GM12801 (cell line): Measurements from ENCODE around the gene AFP.

Experiments used
- TF ChIP-seq, protein P1 (sequence below): IDR thresholded peaks from one replicate; pipeline ENCODE4 v1.5.1; 2011; ENCODE audit warnings: control low read depth; ENCODE audit not compliant: insufficient read length; ENCODE audit errors: extremely low read depth

Gene AFP

DNA sequence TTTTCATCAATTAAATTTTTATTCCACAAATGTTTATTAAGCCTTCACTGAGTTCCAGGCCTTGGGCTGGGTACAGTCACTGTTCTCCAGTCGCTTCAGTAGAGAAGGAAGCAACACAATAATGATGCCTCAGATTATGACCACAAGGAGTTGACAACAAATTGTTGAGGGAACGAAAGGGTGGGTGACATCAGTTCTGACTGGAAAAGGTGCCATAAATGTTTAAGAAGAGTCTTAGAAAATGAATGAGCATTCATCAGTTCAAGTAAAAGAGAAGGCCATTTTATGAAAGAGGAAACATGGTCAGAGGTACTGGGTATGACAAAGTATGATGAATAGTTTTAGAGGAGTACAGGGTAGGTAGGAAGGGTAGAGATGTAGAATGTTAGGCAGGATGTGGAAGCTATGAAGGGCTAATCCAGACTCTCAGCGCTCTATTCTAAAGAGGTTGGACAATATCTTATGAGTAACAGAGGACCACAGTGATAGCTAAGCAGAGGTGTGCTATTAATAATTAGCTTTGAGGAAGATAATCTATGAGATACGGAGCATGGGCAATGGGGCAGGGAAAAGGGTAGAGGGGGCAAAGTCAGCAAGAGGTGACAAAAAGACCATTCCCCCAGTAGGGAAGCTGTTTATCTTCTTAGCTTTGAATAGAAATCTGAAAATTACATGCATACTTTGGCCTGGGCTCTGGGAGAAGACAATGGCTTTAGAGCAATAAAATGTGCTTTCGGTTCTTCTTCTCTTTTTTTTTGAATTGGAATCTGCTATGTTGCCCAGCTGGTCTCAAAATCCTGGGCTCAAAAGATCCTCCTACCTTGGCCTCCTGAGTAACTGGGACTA is 20.4 kb downstream of the AFP start:
- TF ChIP-seq, protein P1, sequence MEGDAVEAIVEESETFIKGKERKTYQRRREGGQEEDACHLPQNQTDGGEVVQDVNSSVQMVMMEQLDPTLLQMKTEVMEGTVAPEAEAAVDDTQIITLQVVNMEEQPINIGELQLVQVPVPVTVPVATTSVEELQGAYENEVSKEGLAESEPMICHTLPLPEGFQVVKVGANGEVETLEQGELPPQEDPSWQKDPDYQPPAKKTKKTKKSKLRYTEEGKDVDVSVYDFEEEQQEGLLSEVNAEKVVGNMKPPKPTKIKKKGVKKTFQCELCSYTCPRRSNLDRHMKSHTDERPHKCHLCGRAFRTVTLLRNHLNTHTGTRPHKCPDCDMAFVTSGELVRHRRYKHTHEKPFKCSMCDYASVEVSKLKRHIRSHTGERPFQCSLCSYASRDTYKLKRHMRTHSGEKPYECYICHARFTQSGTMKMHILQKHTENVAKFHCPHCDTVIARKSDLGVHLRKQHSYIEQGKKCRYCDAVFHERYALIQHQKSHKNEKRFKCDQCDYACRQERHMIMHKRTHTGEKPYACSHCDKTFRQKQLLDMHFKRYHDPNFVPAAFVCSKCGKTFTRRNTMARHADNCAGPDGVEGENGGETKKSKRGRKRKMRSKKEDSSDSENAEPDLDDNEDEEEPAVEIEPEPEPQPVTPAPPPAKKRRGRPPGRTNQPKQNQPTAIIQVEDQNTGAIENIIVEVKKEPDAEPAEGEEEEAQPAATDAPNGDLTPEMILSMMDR = no peak

DNA sequence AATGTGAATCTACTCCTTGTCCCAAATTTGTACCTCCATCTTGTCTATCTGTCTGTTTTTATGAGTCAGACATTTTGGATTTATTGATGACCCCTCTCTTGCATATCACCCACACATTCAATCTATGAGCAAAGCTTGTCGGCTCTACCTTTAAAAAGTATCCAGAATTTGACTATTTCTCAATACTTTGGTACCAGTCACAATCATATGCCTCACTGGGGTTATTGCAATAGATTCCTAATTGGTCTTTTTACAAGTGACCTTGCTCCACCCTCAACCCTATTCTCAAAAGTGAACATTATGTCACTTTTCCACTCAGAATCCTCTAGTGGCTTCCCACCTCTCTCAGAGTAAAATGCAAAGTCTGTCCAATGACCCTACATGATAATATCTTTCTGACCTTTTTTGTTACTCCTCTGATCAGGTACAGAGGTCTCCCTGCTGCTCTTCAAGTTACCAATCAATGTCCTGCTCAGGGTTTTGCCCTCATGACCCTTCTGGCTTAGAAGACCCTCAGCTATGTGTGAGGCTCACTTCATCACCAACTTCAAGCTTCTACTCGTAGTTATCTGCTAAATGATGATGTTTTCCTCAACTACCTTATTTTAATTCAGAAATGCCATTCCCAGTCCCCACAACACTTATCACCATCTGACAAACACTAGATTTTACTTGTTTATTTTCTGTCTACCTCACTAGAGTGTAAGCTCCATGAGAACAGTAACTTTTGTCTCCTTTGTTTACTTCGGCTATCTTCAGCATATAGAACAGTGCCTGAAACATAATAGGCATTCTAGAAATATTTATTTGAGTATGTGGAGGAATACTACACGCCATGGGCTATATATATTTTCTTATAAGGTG is 22.4 kb downstream of the AFP start:
- TF ChIP-seq, protein P1 = no peak

DNA sequence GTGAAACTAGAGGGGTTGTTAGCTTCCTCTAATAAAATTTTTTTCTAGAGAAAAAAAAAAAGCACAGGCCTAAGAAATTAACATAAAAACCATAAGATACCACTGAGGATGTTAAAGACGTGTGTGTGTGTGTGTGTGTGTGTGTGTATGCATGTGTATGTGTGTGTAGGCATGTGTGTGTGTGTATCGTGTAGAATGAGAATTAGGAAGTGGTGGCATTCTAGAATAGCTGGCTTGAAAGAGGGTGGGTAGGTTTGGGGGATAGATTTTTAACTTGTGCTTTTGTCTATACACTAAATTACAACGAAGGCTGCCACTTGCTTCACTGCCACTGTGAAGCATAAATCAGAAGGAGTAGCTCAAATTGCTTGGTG is 23.0 kb downstream of the AFP start:
- TF ChIP-seq, protein P1 = no peak

DNA sequence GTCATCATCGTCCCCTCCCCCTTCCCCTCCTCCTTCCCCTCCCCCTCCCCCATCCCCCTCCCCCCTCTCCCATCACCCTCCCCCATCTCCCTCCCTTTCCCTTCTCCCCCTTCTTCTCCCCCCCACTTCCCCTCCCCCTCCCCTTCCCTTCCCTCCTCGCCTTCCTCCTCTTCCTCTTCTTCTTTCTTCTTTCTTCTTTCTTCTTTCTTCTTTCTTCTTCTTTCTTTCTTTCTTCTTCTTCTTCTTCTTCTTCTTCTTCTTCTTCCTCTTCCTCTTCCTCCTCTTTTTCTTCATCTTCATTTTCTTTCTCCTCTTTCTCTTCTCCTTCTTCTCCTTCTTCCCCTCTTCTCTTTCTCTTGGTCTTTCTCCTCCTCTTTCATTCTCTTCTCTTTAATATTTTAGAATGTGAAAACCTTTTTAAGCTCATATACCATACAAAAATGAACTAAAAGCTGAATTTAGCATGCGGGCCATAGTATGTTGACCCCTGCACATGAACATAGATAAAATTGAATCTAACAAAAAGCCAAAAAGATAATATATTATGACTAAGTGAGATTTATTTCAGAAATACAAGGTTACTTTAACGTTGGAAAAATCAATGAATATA is 25.0 kb downstream of the AFP start:
- TF ChIP-seq, protein P1 = no peak

DNA sequence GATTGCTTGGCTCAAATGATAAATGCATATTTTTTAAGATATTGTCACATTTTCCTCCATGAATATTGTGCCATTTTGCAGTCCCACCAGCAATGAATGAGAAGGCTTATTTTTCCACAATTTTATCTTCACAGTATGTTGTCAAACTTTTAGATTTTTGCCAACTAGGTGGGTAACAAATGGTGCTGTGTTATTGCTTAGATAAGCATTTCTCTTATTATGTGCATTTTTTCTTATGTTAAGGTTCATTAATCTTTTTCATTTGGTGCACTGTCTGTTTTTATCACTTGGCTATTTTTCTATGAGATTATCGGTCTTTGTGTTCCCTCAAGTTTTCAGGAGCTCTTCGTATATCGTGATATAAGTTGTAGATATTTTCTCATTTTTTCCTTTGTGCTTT is 32.1 kb downstream of the AFP start:
- TF ChIP-seq, protein P1 = no peak

DNA sequence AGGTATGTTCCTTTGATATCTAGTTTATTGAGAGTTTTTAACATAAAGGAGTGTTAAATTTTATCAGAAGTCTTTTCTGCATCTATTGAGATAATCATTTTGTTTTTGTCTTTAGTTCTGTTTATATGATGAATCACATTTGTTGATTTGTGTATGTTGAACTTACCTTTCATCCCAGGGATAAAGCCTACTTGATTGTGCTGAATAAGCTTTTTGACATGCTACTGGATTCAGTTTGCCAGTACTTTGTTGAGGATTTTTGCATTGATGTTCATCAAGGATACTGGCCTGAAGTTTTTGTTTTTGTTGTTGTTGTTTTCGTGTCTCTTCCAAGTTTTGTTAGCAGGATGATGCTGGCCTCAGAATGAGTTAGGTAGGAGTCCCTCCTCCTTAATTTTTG is 34.7 kb downstream of the AFP start:
- TF ChIP-seq, protein P1 = no peak

DNA sequence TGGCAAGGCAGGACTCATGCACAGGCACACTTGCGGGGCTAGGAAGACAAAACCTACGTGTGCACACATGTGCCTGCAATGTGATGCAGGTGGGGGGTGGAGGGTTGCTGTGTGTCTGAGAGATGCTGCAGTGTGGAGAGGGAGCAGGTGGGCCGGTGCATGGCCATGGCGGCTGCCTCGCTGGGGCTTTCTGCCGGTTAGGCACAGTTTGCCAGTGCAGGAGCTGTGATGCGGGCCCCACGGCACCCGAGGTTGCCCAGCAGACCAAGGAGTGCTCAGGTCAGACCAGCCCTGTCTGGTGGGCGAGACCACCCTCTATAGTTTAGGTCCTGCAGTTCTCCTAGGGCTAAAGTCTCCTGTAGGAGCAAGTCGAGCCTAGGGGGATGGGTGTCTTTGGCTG is 41.2 kb downstream of the AFP start:
- TF ChIP-seq, protein P1 = no peak
